ENCODE results near the gene WDTC1.

The WDTC1 gene

GRCh38 chr1:27331426-27331825 is 97.0 kb downstream of the WDTC1 start:
- Histone ChIP-seq H3K4me1 (ENCODE audit: control insufficient read depth, insufficient read depth, low read length) (no peaks in the 10 kb centered on the region), H3K27ac (ENCODE audit: insufficient read depth, low read depth, low read length, poor library complexity, severe bottlenecking) (no peak overlapping the region), H3K36me3 (ENCODE audit: control insufficient read depth, insufficient read depth, low read length) (peaks cover 15% of the 10 kb centered on the region), H3K4me3 (ENCODE audit: insufficient read depth, low read depth, low read length) (no peak overlapping the region), H3K9me3 (ENCODE audit: control insufficient read depth, low read length) (no peaks in the 10 kb centered on the region), H3K27me3 (ENCODE audit: control insufficient read depth, insufficient read depth, low read length, poor library complexity, severe bottlenecking) (no peaks in the 10 kb centered on the region)
- WGBS, 2 experiments: 93 to 96% methylated on average over 3 of the region's 3 CpGs

DNA sequence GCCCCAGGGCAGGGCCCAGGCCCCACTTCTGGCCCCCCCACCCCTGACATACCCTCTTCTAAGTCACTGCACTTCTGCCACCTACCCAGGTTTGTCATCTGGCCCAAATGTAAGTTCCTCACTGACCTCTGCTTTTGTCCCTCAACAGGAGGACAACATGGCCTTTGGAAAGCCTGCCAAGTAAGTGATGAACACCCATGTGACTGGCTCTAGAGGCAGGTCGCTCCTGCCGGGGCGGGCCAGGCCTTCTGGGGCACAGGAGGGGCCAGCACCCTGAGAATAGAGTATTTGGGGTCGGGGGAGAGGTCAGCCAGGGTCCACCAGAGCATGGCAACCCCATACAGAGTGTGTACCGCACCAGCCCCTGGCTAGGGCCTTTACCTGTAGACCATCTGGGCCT is 97.5 kb downstream of the WDTC1 start:
- Histone ChIP-seq H3K27ac (ENCODE audit: insufficient read depth, low read depth, low read length, poor library complexity, severe bottlenecking) (no peak overlapping the region), H3K27me3 (ENCODE audit: control insufficient read depth, insufficient read depth, low read length, poor library complexity, severe bottlenecking) (no peaks in the 10 kb centered on the region), H3K4me3 (ENCODE audit: insufficient read depth, low read depth, low read length) (no peak overlapping the region), H3K9me3 (ENCODE audit: control insufficient read depth, low read length) (no peaks in the 10 kb centered on the region), H3K4me1 (ENCODE audit: control insufficient read depth, insufficient read depth, low read length) (no peaks in the 10 kb centered on the region), H3K36me3 (ENCODE audit: control insufficient read depth, insufficient read depth, low read length) (peaks cover 15% of the 10 kb centered on the region)
- 96 to 97% methylated on average over 5 of the region's 5 CpGs for whole genome bisulfite sequencing, 2 experiments

DNA sequence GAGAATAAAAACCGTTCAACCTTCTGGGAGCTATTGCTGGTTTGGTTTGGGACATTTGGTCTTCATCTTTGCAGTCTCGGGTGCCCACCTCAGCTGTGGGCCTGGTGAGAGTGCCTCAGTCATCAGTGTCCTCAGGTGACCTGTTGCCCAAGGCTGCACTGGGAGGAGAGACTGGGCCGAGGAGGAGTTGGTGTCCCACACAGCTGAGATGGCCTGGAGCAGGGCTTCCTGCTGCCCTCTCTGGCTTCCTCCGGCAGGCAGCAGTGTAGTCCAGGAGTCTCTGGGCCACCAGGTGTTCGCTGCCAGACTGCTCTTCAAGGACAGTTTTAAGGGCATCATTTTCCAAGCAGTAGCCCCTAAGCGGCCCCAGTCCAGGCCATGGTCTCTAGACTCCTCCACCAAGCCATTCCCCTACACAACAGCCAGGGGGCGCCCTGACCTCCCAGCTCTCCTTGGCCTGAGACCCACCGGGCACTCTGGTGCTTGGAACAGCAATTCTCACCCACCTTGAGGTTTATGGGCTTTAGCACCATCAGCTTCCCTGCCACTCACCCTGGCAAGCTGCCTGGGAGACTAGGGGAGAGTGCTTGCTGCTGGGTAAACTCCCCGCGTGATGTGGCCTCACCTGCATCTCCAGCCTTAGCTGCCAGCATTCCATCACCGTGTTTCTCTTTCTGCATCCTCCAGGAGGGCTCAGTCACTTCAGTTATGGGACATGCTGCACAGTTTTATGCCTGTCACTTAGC is 98.3 kb downstream of the WDTC1 start:
- Histone ChIP-seq H3K9me3 (ENCODE audit: control insufficient read depth, low read length) (no peaks in the 10 kb centered on the region), H3K4me3 (ENCODE audit: insufficient read depth, low read depth, low read length) (no peak overlapping the region), H3K4me1 (ENCODE audit: control insufficient read depth, insufficient read depth, low read length) (no peaks in the 10 kb centered on the region), H3K27me3 (ENCODE audit: control insufficient read depth, insufficient read depth, low read length, poor library complexity, severe bottlenecking) (no peaks in the 10 kb centered on the region), H3K27ac (ENCODE audit: insufficient read depth, low read depth, low read length, poor library complexity, severe bottlenecking) (no peak overlapping the region), H3K36me3 (ENCODE audit: control insufficient read depth, insufficient read depth, low read length) (peaks cover 15% of the 10 kb centered on the region)
- 77 to 79% methylated on average over 11 of the region's 11 CpGs for WGBS, 2 experiments

- Histone ChIP-seq H3K36me3 (ENCODE audit: control insufficient read depth, insufficient read depth, low read length) (peaks cover 15% of the 10 kb centered on the region), H3K4me3 (ENCODE audit: insufficient read depth, low read depth, low read length) (no peak overlapping the region), H3K27me3 (ENCODE audit: control insufficient read depth, insufficient read depth, low read length, poor library complexity, severe bottlenecking) (no peaks in the 10 kb centered on the region), H3K27ac (ENCODE audit: insufficient read depth, low read depth, low read length, poor library complexity, severe bottlenecking) (no peak overlapping the region), H3K4me1 (ENCODE audit: control insufficient read depth, insufficient read depth, low read length) (peaks cover 3% of the 10 kb centered on the region), H3K9me3 (ENCODE audit: control insufficient read depth, low read length) (no peaks in the 10 kb centered on the region)
- 95 to 96% methylated on average over 17 of the region's 17 CpGs for WGBS, 2 experiments
These were observed 99.4 kb downstream of the WDTC1 start for GRCh38 chr1:27333717-27334279.

- no peaks in the 10 kb centered on the region for H3K27me3 ChIP-seq (ENCODE audit: control insufficient read depth, insufficient read depth, low read length, poor library complexity, severe bottlenecking)
- H3K4me3 ChIP-seq (ENCODE audit: insufficient read depth, low read depth, low read length): no peak overlapping the region
- H3K9me3 ChIP-seq (ENCODE audit: control insufficient read depth, low read length): no peaks in the 10 kb centered on the region
- H3K27ac ChIP-seq (ENCODE audit: insufficient read depth, low read depth, low read length, poor library complexity, severe bottlenecking): no peak overlapping the region
- 89 to 90% methylated on average over 17 of the region's 17 CpGs for WGBS, 2 experiments
- H3K4me1 ChIP-seq (ENCODE audit: control insufficient read depth, insufficient read depth, low read length): peaks cover 15% of the 10 kb centered on the region
- H3K36me3 ChIP-seq (ENCODE audit: control insufficient read depth, insufficient read depth, low read length): peaks cover 15% of the 10 kb centered on the region
These were observed 101.3 kb downstream of the WDTC1 start for GRCh38 chr1:27335506-27336422.

DNA sequence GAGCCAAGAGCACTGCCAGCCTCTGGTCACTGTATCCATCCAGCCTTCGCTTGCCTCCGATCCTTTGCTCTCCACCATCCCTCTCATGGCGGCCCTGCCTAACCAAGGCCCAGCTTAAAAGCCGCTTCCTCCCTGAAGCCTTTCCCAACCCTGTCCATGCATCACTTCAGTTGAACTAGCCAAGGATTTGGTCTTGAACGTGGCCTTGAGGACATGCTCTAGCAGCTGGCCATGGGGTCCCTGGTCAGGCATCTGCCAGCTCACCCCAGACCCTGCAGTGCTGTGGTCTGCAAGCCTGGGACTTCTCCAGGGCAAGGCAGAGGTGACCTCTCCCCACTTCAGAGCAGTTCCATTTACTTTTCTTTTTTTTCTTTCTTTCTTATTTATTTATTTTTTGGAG is 102.3 kb downstream of the WDTC1 start:
- no peak overlapping the region for H3K4me3 ChIP-seq (ENCODE audit: insufficient read depth, low read depth, low read length)
- H3K36me3 ChIP-seq (ENCODE audit: control insufficient read depth, insufficient read depth, low read length): peaks cover 15% of the 10 kb centered on the region
- peaks cover 23% of the 10 kb centered on the region for H3K4me1 ChIP-seq (ENCODE audit: control insufficient read depth, insufficient read depth, low read length)
- 95% methylated on average over 5 of the region's 5 CpGs for whole genome bisulfite sequencing, 2 experiments
- H3K27me3 ChIP-seq (ENCODE audit: control insufficient read depth, insufficient read depth, low read length, poor library complexity, severe bottlenecking): no peaks in the 10 kb centered on the region
- H3K27ac ChIP-seq (ENCODE audit: insufficient read depth, low read depth, low read length, poor library complexity, severe bottlenecking): no peak overlapping the region
- H3K9me3 ChIP-seq (ENCODE audit: control insufficient read depth, low read length): no peaks in the 10 kb centered on the region

DNA sequence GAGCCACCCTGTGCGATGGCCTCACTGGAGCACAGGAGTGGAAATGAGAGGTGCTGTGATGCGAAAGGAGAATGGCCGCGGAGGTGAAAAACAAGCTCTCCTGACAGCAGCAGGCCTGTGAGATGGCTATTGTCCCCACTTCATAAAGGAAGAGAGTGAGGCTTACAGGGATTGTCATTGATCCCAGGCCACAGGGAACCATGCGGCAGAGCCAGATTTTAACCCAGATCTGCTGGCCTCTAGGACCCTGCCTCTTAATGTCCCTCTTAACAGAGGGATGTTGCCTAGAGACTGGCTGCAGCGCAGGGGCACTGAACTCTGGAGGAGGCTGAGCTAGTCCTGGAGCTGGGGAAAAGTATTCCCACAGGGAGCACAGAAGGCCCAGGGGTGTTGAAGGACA is 104.3 kb downstream of the WDTC1 start:
- WGBS, 2 experiments: 52 to 56% methylated on average over 6 of the region's 6 CpGs
- Histone ChIP-seq H3K9me3 (ENCODE audit: control insufficient read depth, low read length) (no peaks in the 10 kb centered on the region), H3K27ac (ENCODE audit: insufficient read depth, low read depth, low read length, poor library complexity, severe bottlenecking) (peak overlapping the region; percentile 58), H3K4me3 (ENCODE audit: insufficient read depth, low read depth, low read length) (no peak overlapping the region), H3K27me3 (ENCODE audit: control insufficient read depth, insufficient read depth, low read length, poor library complexity, severe bottlenecking) (no peaks in the 10 kb centered on the region), H3K36me3 (ENCODE audit: control insufficient read depth, insufficient read depth, low read length) (peaks cover 15% of the 10 kb centered on the region), H3K4me1 (ENCODE audit: control insufficient read depth, insufficient read depth, low read length) (peaks cover 43% of the 10 kb centered on the region)

DNA sequence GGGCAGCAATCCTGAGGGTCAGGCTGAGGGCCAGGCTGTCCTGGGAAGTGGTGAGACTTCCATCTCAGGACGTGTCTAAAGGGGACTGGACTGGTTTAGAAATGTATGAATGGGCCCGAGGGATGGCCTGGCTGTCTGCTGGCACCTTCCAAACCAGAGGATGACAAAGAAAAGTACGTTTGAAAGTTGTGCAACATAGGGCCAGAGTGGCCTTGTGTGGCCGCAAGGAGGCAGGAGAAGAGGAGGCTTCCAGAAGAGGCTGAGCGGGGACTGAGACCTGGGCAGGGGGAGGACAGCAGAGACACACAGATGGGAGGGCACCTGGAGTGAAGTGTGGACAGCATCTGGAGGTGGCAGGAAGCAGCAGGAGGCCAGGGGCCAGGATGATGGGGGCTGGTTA is 104.8 kb downstream of the WDTC1 start:
- H3K27me3 ChIP-seq (ENCODE audit: control insufficient read depth, insufficient read depth, low read length, poor library complexity, severe bottlenecking): no peaks in the 10 kb centered on the region
- peaks cover 43% of the 10 kb centered on the region for H3K4me1 ChIP-seq (ENCODE audit: control insufficient read depth, insufficient read depth, low read length)
- no peak overlapping the region for H3K27ac ChIP-seq (ENCODE audit: insufficient read depth, low read depth, low read length, poor library complexity, severe bottlenecking)
- no peak overlapping the region for H3K4me3 ChIP-seq (ENCODE audit: insufficient read depth, low read depth, low read length)
- peaks cover 12% of the 10 kb centered on the region for H3K36me3 ChIP-seq (ENCODE audit: control insufficient read depth, insufficient read depth, low read length)
- WGBS, 2 experiments: 76 to 81% methylated on average over 5 of the region's 5 CpGs
- no peaks in the 10 kb centered on the region for H3K9me3 ChIP-seq (ENCODE audit: control insufficient read depth, low read length)

GRCh38 chr1:27341525-27342252 is 107.3 kb downstream of the WDTC1 start, which contains the start of gene SYTL1:
Gene SYTL1 (plus strand): TSS chr1:27342022. CDS start chr1:27345335, 3,313 bp downstream.
- no peaks in the 10 kb centered on the region for H3K9me3 ChIP-seq (ENCODE audit: control insufficient read depth, low read length)
- H3K27me3 ChIP-seq (ENCODE audit: control insufficient read depth, insufficient read depth, low read length, poor library complexity, severe bottlenecking): no peaks in the 10 kb centered on the region
- peaks cover 43% of the 10 kb centered on the region for H3K4me1 ChIP-seq (ENCODE audit: control insufficient read depth, insufficient read depth, low read length)
- H3K36me3 ChIP-seq (ENCODE audit: control insufficient read depth, insufficient read depth, low read length): peaks cover 3% of the 10 kb centered on the region
- WGBS, 2 experiments: 24 to 26% methylated on average over 22 of the region's 22 CpGs
- peak within 1 kb of the TSS; percentile 29 for H3K4me3 ChIP-seq (ENCODE audit: insufficient read depth, low read depth, low read length)
- H3K27ac ChIP-seq (ENCODE audit: insufficient read depth, low read depth, low read length, poor library complexity, severe bottlenecking): no peak within 1 kb of the TSS
